OCI-LY3 (cell line): ENCODE measurements around the gene KTI12.
"Not testable (repeated sequence)": the region's sequence is repeated elsewhere in the genome, so short reads cannot be mapped to it uniquely, and the experiment has no call there.

ENCODE experiments used
- H2AFZ ChIP-seq: fragments of 200-600, 300-600 bp; shearing (Covaris generic); 2 replicates; pipeline ENCODE4 v1.6.0; 2014; ENCODE audit warnings: antibody characterized with exemption, low read depth, low read length
- H3K27ac ChIP-seq: fragments of 200-600, 300-600 bp; sonication (generic); 2 replicates; pipeline ENCODE4 v1.5.1; 2014; ENCODE audit warnings: mild to moderate bottlenecking, low read length, moderate library complexity, mixed read lengths
- H3K27me3 ChIP-seq: fragments of 200-600, 300-600 bp; sonication (generic); 2 replicates; pipeline ENCODE4 v1.6.1; 2014; ENCODE audit warnings: low read depth, low read length, mixed read lengths
- H3K36me3 ChIP-seq: fragments of 200-600, 300-600 bp; sonication (generic); replicated peaks from 2 replicates; pipeline ENCODE3; 2014; ENCODE audit warnings: low read depth, low read length, mixed read lengths
- H3K4me1 ChIP-seq: fragments of 300-600, 200-600 bp; sonication (generic); 2 replicates; pipeline ENCODE4 v1.6.1; 2014; ENCODE audit warnings: low read length, mixed read lengths
- H3K4me2 ChIP-seq: fragments of 200-600, 300-600 bp; sonication (generic); 2 replicates; pipeline ENCODE4 v1.6.1; 2014; ENCODE audit warnings: low read length, mixed read lengths
- H3K4me3 ChIP-seq: fragments of 300-600, 200-600 bp; sonication (generic); 2 replicates; pipeline ENCODE4 v1.5.1; 2014; ENCODE audit warnings: antibody characterized with exemption, mild to moderate bottlenecking, low read length, moderate library complexity
- H3K79me2 ChIP-seq: fragments of 300-600, 200-600 bp; shearing (Covaris generic); 2 replicates; pipeline ENCODE4 v1.6.1; 2014; ENCODE audit warnings: mild to moderate bottlenecking, low read length, mixed read lengths
- H3K9ac ChIP-seq: fragments of 300-600, 200-600 bp; shearing (Covaris generic); 2 replicates; pipeline ENCODE4 v1.6.0; 2014; ENCODE audit warnings: mild to moderate bottlenecking, low read length, moderate library complexity
- H3K9me3 ChIP-seq: fragments of 200-600, 300-600 bp; shearing (Covaris generic); 2 replicates; pipeline ENCODE4 v1.6.1; 2014; ENCODE audit warnings: low read length, mixed read lengths; ENCODE audit not compliant: insufficient read depth
- H4K20me1 ChIP-seq: fragments of 200-600, 300-600 bp; sonication (generic); 2 replicates; pipeline ENCODE4 v1.6.1; 2016; ENCODE audit warnings: low read length, mixed read lengths; ENCODE audit not compliant: insufficient read depth
- EZH2phosphoT487 ChIP-seq: fragments of 200-600 bp; shearing (Covaris generic); IDR thresholded peaks from 2 replicates; pipeline ENCODE4 v1.6.1; 2018; ENCODE audit warnings: antibody characterized with exemption, mixed run types, low read depth
- TF ChIP-seq, protein P1 (sequence below): fragments of 200-600, 300-600 bp; sonication (generic); IDR thresholded peaks from 2 replicates; pipeline ENCODE4 v1.5.1; 2014; ENCODE audit warnings: antibody characterized with exemption, low read length, low read depth

KTI12 gene

GRCh38 chr1:52053862-52054261 lies 20.3 kb upstream of the KTI12 start:
- H3K9ac ChIP-seq, result peak overlapping the region; percentile 88
- peak overlapping the region; percentile 97 for H3K4me3 ChIP-seq
- H3K79me2 ChIP-seq, result peaks cover 60% of the 10 kb centered on the region
- no peak overlapping the region for H3K27ac ChIP-seq
- H3K4me2 ChIP-seq, result peak overlapping the region; percentile 97
- no peak overlapping the region for H2AFZ ChIP-seq
- peaks cover 10% of the 10 kb centered on the region; the same call in 1 of the 2 replicates for H4K20me1 ChIP-seq
- no peaks in the 10 kb centered on the region for H3K36me3 ChIP-seq
- TF ChIP-seq EZH2phosphoT487, result no peak
- TF ChIP-seq, protein P1, sequence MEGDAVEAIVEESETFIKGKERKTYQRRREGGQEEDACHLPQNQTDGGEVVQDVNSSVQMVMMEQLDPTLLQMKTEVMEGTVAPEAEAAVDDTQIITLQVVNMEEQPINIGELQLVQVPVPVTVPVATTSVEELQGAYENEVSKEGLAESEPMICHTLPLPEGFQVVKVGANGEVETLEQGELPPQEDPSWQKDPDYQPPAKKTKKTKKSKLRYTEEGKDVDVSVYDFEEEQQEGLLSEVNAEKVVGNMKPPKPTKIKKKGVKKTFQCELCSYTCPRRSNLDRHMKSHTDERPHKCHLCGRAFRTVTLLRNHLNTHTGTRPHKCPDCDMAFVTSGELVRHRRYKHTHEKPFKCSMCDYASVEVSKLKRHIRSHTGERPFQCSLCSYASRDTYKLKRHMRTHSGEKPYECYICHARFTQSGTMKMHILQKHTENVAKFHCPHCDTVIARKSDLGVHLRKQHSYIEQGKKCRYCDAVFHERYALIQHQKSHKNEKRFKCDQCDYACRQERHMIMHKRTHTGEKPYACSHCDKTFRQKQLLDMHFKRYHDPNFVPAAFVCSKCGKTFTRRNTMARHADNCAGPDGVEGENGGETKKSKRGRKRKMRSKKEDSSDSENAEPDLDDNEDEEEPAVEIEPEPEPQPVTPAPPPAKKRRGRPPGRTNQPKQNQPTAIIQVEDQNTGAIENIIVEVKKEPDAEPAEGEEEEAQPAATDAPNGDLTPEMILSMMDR, result no peak
- no peaks in the 10 kb centered on the region for H3K27me3 ChIP-seq
- peaks cover 18% of the 10 kb centered on the region for H3K4me1 ChIP-seq
- H3K9me3 ChIP-seq, result no peaks in the 10 kb centered on the region

GRCh38 chr1:52049337-52049736 lies 15.7 kb upstream of the KTI12 start:
- not testable (repeated sequence) for H3K9me3 ChIP-seq, H3K4me2 ChIP-seq, H3K27ac ChIP-seq, H4K20me1 ChIP-seq, H3K36me3 ChIP-seq, H3K9ac ChIP-seq, H3K27me3 ChIP-seq, H3K4me3 ChIP-seq, H2AFZ ChIP-seq, H3K4me1 ChIP-seq
- H3K79me2 ChIP-seq, result peaks cover 17% of the 10 kb centered on the region

- not testable (repeated sequence) for H3K27me3 ChIP-seq, H3K27ac ChIP-seq, H3K9me3 ChIP-seq, H3K4me2 ChIP-seq, H3K4me1 ChIP-seq, H2AFZ ChIP-seq, H3K4me3 ChIP-seq, H3K9ac ChIP-seq, H4K20me1 ChIP-seq, H3K79me2 ChIP-seq
- peaks cover 10% of the 10 kb centered on the region for H3K36me3 ChIP-seq
Measured at GRCh38 chr1:52045666-52046195, 12.1 kb upstream of the KTI12 start.

DNA sequence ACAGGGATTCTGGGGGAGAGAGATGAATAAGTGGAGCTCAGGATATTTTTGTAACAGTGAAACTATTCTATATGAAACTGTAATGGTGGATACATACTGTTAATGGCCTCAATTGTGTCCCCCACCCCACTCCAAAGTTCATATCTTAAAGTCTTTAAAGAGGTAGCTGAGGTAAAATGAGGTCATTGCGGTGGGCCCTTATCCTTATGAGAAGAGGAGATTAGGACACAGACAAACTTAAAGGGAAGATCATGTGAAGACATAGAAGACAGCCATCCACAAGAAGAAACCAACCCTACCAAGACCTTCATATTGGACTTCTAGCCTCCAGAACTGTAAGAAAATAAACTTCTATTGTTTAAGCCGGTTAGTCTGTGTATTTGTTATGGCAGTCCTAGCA lies 11.6 kb upstream of the KTI12 start:
- TF ChIP-seq EZH2phosphoT487, result no peak
- TF ChIP-seq, protein P1, result no peak
- Histone ChIP-seq H3K9me3 (no peaks in the 10 kb centered on the region), H3K4me3 (no peak overlapping the region)

GRCh38 chr1:52041551-52042185 lies 8.1 kb upstream of the KTI12 start:
- no peaks in the 10 kb centered on the region for H3K4me1 ChIP-seq
- no peak overlapping the region for H2AFZ ChIP-seq
- H3K9me3 ChIP-seq, result no peaks in the 10 kb centered on the region
- H3K9ac ChIP-seq, result no peak overlapping the region
- H3K36me3 ChIP-seq, result peaks cover 6% of the 10 kb centered on the region
- TF ChIP-seq EZH2phosphoT487, result no peak
- TF ChIP-seq, protein P1, result no peak
- no peaks in the 10 kb centered on the region for H3K27me3 ChIP-seq
- no peaks in the 10 kb centered on the region for H4K20me1 ChIP-seq
- no peak overlapping the region for H3K27ac ChIP-seq
- H3K79me2 ChIP-seq, result peaks cover 6% of the 10 kb centered on the region
- H3K4me3 ChIP-seq, result no peak overlapping the region
- no peak overlapping the region for H3K4me2 ChIP-seq

More for the DNA sequence above, 11.6 kb upstream of the KTI12 start:
- no peak overlapping the region for H2AFZ ChIP-seq
- peaks cover 9% of the 10 kb centered on the region for H3K79me2 ChIP-seq
- H3K27me3 ChIP-seq, result no peaks in the 10 kb centered on the region
- no peak overlapping the region for H3K4me2 ChIP-seq
- H3K4me1 ChIP-seq, result no peaks in the 10 kb centered on the region
- H3K9ac ChIP-seq, result no peak overlapping the region
- no peak overlapping the region for H3K27ac ChIP-seq
- no peaks in the 10 kb centered on the region for H4K20me1 ChIP-seq
- peaks cover 10% of the 10 kb centered on the region for H3K36me3 ChIP-seq
